GM13977 (cell line): ENCODE data around the gene NRCAM.

Source experiments
- DNase-seq: peaks from one replicate; pipeline ENCODE4 v3.0.0; 2012; ENCODE audit warnings: low spot score
- in situ Hi-C: fragments of 300-500 bp; cut with MboI; formaldehyde crosslinking; loops from one replicate; pipeline ENCODE4 v1.12.0; 2022; ENCODE audit warnings: low sequenced_read_pairs, low pct_unique_long_range_greater_than_20kb, mixed read lengths, inconsistent platforms; ENCODE audit not compliant: unreplicated experiment
- TF ChIP-seq, protein P1 (sequence below): IDR thresholded peaks from 2 replicates; pipeline ENCODE4 v1.5.1; 2012; ENCODE audit warnings: mild to moderate bottlenecking, control low read depth; ENCODE audit not compliant: insufficient read depth; ENCODE audit errors: extremely low read depth, missing control alignments

NRCAM gene

GRCh38 chr7:108165723-108166122 lies 290.5 kb downstream of the NRCAM start:
- DNase-seq, result no peak
- in situ Hi-C loops, result no loop called here
- TF ChIP-seq, protein P1, sequence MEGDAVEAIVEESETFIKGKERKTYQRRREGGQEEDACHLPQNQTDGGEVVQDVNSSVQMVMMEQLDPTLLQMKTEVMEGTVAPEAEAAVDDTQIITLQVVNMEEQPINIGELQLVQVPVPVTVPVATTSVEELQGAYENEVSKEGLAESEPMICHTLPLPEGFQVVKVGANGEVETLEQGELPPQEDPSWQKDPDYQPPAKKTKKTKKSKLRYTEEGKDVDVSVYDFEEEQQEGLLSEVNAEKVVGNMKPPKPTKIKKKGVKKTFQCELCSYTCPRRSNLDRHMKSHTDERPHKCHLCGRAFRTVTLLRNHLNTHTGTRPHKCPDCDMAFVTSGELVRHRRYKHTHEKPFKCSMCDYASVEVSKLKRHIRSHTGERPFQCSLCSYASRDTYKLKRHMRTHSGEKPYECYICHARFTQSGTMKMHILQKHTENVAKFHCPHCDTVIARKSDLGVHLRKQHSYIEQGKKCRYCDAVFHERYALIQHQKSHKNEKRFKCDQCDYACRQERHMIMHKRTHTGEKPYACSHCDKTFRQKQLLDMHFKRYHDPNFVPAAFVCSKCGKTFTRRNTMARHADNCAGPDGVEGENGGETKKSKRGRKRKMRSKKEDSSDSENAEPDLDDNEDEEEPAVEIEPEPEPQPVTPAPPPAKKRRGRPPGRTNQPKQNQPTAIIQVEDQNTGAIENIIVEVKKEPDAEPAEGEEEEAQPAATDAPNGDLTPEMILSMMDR, result no peak

DNA sequence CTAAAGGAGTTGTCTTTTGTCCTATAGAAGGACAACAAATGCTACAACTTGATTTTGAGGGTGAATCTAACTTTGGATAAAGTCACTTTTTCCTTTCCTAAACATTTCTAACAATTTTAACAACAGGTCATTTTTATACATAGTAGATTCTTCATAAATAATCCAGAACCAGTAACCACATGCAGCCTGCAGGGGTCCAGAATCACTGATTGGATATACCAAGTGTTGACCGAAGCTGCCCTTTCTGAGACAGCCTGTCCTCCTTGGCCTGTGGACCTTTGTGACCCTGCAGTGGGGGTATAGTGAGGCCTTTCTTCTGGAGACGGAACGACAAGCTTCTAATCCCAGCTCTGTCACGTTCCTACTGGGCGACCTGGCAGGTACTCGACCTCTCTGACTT lies 291.3 kb downstream of the NRCAM start:
- no peak for DNase-seq
- TF ChIP-seq, protein P1, result no peak
- in situ Hi-C loops, result no loop called here

GRCh38 chr7:108164342-108164741 lies 291.9 kb downstream of the NRCAM start:
- TF ChIP-seq, protein P1, result no peak
- no peak for DNase-seq
- in situ Hi-C loops, result no loop called here

DNA sequence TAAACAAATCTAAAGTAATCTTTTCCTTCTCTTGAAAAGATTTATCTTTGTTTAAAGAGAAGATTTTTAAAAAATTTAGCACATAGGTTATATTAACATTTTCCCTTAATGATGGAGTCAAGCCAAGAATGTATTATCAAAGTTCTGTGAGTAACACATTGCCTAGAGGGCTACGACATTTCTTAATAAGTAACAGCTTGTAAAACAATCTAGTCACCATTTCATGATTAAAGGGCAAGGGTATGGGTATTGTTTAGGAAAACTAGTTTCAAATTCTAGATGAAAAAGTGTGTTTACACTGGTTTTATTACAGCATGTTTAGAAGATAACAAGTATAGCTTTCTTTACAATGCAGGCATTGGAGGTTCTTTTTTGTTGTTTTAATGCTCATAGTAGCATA lies 297.5 kb downstream of the NRCAM start:
- no peak for DNase-seq
- TF ChIP-seq, protein P1, result no peak

DNA sequence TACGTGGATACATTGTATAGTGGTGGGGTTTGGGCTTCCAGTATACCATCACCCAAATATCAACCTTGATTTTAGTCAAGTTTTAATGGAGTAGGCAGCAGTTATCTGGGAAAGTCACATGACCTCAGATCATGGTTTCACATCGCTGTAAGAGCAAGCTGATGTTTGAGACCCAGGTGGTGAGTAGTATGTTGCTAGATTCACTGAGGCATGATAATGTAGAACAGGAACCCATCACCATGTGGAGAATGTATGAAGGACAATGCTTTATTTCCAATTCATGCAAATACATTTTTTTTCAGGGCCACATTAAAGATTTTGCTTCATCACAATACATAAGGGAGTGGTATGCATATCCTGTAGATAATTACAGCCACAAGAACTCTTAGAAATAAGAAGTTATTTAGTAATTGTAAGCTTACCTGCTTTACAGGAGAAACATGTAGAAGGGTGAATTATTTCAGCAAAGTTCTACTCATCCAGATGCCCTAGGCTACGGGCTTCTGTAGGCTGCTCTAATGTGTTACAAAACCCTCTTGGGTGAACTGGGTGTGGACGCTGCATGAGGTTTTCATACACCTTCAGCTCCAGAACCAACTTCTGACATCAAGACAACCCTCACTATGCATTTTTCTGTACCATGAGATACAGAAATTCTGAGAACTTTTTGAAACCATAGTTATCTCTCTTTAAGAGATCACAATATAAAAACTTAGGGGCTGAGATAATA lies 298.5 kb downstream of the NRCAM start:
- TF ChIP-seq, protein P1, result no peak
- in situ Hi-C loops, result no loop called here
- DNase-seq, result no peak

More for the DNA sequence above, 297.5 kb downstream of the NRCAM start:
- in situ Hi-C loops, result no loop called here

- in situ Hi-C loops, result no loop called here
- TF ChIP-seq, protein P1, result no peak
- no peak for DNase-seq
These were observed 299.2 kb downstream of the NRCAM start for GRCh38 chr7:108156897-108157605.
